SK-N-SH treated with all-trans-retinoic acid at 6 μM for 48 hours (cell line): ENCODE measurements around the gene KRT75.

Experiments
- ARNTL ChIP-seq: fragments of 450-650 bp; formaldehyde crosslinking; IDR thresholded peaks from 2 replicates; pipeline ENCODE4 v1.5.0; 2020; ENCODE audit warnings: low read depth, mild to moderate bottlenecking, moderate library complexity, borderline replicate concordance
- CSDC2 ChIP-seq: fragments of 250-450 bp; sonication (Bioruptor Pico); IDR thresholded peaks from 2 replicates; pipeline ENCODE4 v1.5.0; 2020; ENCODE audit warnings: mild to moderate bottlenecking, moderate library complexity
- SNAI2 ChIP-seq: fragments of 250-450 bp; sonication (Bioruptor Pico); IDR thresholded peaks from 2 replicates; pipeline ENCODE4 v1.5.0; 2020; ENCODE audit warnings: mild to moderate bottlenecking, moderate library complexity
- ZFP30 ChIP-seq: fragments of 450-650 bp; formaldehyde crosslinking; IDR thresholded peaks from 2 replicates; pipeline ENCODE4 v1.5.0; 2022; ENCODE audit warnings: mild to moderate bottlenecking, moderate library complexity
- TF ChIP-seq, protein P1 (sequence below): fragments of 250-450 bp; sonication (Bioruptor Pico); IDR thresholded peaks from 2 replicates; pipeline ENCODE4 v1.8.0; 2020; ENCODE audit warnings: mild to moderate bottlenecking, moderate library complexity, borderline replicate concordance

- TF ChIP-seq ZFP30 (CRISPR knock-in tag) (no peak), ARNTL (CRISPR knock-in tag) (no peak), SNAI2 (CRISPR knock-in tag) (no peak), CSDC2 (no peak)
- TF ChIP-seq, protein P1, sequence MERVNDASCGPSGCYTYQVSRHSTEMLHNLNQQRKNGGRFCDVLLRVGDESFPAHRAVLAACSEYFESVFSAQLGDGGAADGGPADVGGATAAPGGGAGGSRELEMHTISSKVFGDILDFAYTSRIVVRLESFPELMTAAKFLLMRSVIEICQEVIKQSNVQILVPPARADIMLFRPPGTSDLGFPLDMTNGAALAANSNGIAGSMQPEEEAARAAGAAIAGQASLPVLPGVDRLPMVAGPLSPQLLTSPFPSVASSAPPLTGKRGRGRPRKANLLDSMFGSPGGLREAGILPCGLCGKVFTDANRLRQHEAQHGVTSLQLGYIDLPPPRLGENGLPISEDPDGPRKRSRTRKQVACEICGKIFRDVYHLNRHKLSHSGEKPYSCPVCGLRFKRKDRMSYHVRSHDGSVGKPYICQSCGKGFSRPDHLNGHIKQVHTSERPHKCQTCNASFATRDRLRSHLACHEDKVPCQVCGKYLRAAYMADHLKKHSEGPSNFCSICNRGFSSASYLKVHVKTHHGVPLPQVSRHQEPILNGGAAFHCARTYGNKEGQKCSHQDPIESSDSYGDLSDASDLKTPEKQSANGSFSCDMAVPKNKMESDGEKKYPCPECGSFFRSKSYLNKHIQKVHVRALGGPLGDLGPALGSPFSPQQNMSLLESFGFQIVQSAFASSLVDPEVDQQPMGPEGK (CRISPR knock-in tag), result no peak
Observed at GRCh38 chr12:52416795-52417194, 17.4 kb downstream of the KRT75 start.
